ENCODE data around the gene AUTS2. TPM values are rescaled to one million over a fixed set of nuclear protein-coding genes. Genes with fewer than 3 reads are reported as not detected.

Gene AUTS2
- total and polyA plus RNA-seq, 4 donors, result 4.9 to 24.4 (median 7.0) TPM

DNA sequence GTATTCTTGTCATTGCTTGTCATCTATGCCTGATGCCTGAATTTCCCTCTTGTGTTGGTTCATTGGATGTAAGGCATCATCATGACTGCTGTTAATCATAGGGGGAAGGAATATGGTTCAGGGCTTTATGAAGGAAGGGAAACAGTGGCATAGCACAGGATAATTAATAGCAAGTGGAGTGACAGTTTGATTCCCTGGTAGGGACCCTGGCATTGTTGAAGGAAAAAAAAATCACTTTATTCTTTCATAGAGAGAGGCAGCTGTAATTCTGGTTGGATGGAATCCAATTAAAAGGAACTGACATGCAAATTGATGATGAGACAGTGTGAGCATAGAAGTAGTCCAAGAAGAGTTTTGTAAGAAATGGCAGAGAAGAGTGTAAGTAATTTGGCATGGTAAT lies 121.4 kb downstream of the AUTS2 start (continued):
- no peak for TF ChIP-seq FOXA2 (IDR thresholded peaks at IDR 0.05)

DNA sequence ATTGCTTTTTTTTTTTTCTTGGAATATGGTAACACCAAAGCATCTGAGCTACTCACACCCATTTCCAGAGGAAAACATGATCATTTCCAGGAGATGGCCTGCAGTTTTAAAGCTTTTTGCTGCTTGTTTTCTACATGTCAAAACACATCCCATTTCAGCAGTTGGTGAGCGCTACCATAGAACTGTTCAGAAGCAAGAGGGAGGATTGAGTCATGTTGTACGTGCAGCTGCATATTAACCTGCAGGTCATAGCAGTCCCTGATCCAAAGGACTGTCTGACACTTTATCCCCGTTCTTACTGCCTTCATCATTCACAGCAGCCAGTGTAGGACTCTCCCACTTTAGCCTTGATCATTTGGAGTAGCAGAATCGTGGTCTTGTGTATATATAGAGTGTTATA lies 124.6 kb downstream of the AUTS2 start:
- Histone ChIP-seq H3K27me3 (ENCODE audit: control insufficient read depth in 4 of 4, insufficient read depth in 4 of 4, low read length in 3 of 4) (no peaks in the 10 kb centered on the region), H3K4me1 (ENCODE audit: control insufficient read depth in 4 of 4, insufficient read depth in 4 of 4, low read length in 3 of 4) (no peaks in the 10 kb centered on the region), H3K9me3 (ENCODE audit: control insufficient read depth in 4 of 4, low read length in 3 of 4) (peaks cover 0 to 4% (median 0%) of the 10 kb centered on the region in 4 donors), H3K27ac (ENCODE audit: low read depth in 1 of 2, low read length in 2 of 2) (no peak overlapping the region), H3K4me3 (ENCODE audit: low read depth in 1 of 3, low read length in 3 of 3) (no peak overlapping the region), H3K9ac (ENCODE audit: low read depth in 1 of 2, low read length in 2 of 2) (no peak overlapping the region), H3K36me3 (ENCODE audit: control insufficient read depth in 4 of 4, insufficient read depth in 3 of 4, low read depth in 1 of 4, low read length in 3 of 4) (no peaks in the 10 kb centered on the region)
- no peak for DNase-seq (ENCODE audit: low spot score)
- WGBS, result 87% methylated on average over 4 of the region's 4 CpGs
- TF ChIP-seq TAF1 (conservative IDR thresholded peaks at IDR 0.05), result no peak
- TF ChIP-seq JUND (IDR thresholded peaks at IDR 0.05), result no peak
- no peak for TF ChIP-seq FOXA2 (IDR thresholded peaks at IDR 0.05)
- no peak for TF ChIP-seq CTCF (IDR thresholded peaks at IDR 0.05; ENCODE audit: low read depth, low read length, missing input control)
- no peak for TF ChIP-seq RXRA (IDR thresholded peaks at IDR 0.05)
- TF ChIP-seq YY1 (IDR thresholded peaks at IDR 0.05), result no peak
- TF ChIP-seq HNF4A (conservative IDR thresholded peaks at IDR 0.05), result no peak
- no peak for TF ChIP-seq FOXA1 (IDR thresholded peaks at IDR 0.05)
- TF ChIP-seq MAX (IDR thresholded peaks at IDR 0.05), result no peak
- TF ChIP-seq ATF3 (IDR thresholded peaks at IDR 0.05), result no peak
- TF ChIP-seq SP1 (IDR thresholded peaks at IDR 0.05), result no peak

DNA sequence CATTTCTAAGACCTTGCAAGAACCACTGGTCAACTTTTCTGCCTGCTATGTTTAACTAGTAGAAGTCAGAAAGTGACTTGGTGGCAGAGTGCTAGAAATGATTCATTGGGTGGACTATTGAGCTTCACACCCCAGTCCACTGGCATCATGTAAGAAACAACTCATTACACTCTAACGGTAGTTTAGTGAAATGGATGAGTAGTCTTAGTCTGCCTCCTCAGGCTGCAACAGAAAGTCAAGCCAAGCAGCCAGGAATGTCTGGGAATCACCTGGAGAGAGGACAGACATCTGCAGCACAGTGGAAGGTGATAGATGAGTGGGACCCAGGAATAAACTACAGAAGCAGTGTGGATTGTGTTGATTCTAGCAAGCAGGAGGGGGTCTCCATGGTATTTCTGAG lies 125.4 kb downstream of the AUTS2 start:
- no peak for DNase-seq (ENCODE audit: low spot score)
- Histone ChIP-seq H3K9ac (ENCODE audit: low read depth in 1 of 2, low read length in 2 of 2) (no peak overlapping the region), H3K4me1 (ENCODE audit: control insufficient read depth in 4 of 4, insufficient read depth in 4 of 4, low read length in 3 of 4) (no peaks in the 10 kb centered on the region), H3K27ac (ENCODE audit: low read depth in 1 of 2, low read length in 2 of 2) (no peak overlapping the region), H3K36me3 (ENCODE audit: control insufficient read depth in 4 of 4, insufficient read depth in 3 of 4, low read depth in 1 of 4, low read length in 3 of 4) (no peaks in the 10 kb centered on the region), H3K9me3 (ENCODE audit: control insufficient read depth in 4 of 4, low read length in 3 of 4) (peaks cover 0 to 4% (median 0%) of the 10 kb centered on the region in 4 donors), H3K4me3 (ENCODE audit: low read depth in 1 of 3, low read length in 3 of 3) (no peak overlapping the region), H3K27me3 (ENCODE audit: control insufficient read depth in 4 of 4, insufficient read depth in 4 of 4, low read length in 3 of 4) (no peaks in the 10 kb centered on the region)
- TF ChIP-seq, protein P1, sequence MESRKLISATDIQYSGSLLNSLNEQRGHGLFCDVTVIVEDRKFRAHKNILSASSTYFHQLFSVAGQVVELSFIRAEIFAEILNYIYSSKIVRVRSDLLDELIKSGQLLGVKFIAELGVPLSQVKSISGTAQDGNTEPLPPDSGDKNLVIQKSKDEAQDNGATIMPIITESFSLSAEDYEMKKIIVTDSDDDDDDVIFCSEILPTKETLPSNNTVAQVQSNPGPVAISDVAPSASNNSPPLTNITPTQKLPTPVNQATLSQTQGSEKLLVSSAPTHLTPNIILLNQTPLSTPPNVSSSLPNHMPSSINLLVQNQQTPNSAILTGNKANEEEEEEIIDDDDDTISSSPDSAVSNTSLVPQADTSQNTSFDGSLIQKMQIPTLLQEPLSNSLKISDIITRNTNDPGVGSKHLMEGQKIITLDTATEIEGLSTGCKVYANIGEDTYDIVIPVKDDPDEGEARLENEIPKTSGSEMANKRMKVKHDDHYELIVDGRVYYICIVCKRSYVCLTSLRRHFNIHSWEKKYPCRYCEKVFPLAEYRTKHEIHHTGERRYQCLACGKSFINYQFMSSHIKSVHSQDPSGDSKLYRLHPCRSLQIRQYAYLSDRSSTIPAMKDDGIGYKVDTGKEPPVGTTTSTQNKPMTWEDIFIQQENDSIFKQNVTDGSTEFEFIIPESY (IDR thresholded peaks at IDR 0.05), result no peak
- TF ChIP-seq TAF1 (conservative IDR thresholded peaks at IDR 0.05), result no peak
- TF ChIP-seq EGR1 (IDR thresholded peaks at IDR 0.05; ENCODE audit: low read depth in 2 of 2), result no peak
- TF ChIP-seq RAD21 (IDR thresholded peaks at IDR 0.05), result no peak
- no peak for TF ChIP-seq NR2F2 (IDR thresholded peaks at IDR 0.05)
- TF ChIP-seq, protein P2, sequence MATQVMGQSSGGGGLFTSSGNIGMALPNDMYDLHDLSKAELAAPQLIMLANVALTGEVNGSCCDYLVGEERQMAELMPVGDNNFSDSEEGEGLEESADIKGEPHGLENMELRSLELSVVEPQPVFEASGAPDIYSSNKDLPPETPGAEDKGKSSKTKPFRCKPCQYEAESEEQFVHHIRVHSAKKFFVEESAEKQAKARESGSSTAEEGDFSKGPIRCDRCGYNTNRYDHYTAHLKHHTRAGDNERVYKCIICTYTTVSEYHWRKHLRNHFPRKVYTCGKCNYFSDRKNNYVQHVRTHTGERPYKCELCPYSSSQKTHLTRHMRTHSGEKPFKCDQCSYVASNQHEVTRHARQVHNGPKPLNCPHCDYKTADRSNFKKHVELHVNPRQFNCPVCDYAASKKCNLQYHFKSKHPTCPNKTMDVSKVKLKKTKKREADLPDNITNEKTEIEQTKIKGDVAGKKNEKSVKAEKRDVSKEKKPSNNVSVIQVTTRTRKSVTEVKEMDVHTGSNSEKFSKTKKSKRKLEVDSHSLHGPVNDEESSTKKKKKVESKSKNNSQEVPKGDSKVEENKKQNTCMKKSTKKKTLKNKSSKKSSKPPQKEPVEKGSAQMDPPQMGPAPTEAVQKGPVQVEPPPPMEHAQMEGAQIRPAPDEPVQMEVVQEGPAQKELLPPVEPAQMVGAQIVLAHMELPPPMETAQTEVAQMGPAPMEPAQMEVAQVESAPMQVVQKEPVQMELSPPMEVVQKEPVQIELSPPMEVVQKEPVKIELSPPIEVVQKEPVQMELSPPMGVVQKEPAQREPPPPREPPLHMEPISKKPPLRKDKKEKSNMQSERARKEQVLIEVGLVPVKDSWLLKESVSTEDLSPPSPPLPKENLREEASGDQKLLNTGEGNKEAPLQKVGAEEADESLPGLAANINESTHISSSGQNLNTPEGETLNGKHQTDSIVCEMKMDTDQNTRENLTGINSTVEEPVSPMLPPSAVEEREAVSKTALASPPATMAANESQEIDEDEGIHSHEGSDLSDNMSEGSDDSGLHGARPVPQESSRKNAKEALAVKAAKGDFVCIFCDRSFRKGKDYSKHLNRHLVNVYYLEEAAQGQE (IDR thresholded peaks at IDR 0.05), result no peak
- TF ChIP-seq FOXA2 (IDR thresholded peaks at IDR 0.05), result no peak
- no peak for TF ChIP-seq JUND (IDR thresholded peaks at IDR 0.05)
- no peak for TF ChIP-seq GABPA (IDR thresholded peaks at IDR 0.05 in 1 of 2, conservative IDR thresholded peaks at IDR 0.05 in 1 of 2)
- no peak for TF ChIP-seq FOXA1 (IDR thresholded peaks at IDR 0.05)
- no peak for TF ChIP-seq HNF4G (IDR thresholded peaks at IDR 0.05)
- no peak for TF ChIP-seq RXRA (IDR thresholded peaks at IDR 0.05)
- no peak for TF ChIP-seq MAX (IDR thresholded peaks at IDR 0.05)
- no peak for TF ChIP-seq ATF3 (IDR thresholded peaks at IDR 0.05)
- TF ChIP-seq YY1 (IDR thresholded peaks at IDR 0.05), result no peak
- no peak for TF ChIP-seq CTCF (IDR thresholded peaks at IDR 0.05; ENCODE audit: low read depth, low read length, missing input control)
- no peak for TF ChIP-seq HNF4A (conservative IDR thresholded peaks at IDR 0.05)
- TF ChIP-seq SP1 (IDR thresholded peaks at IDR 0.05), result no peak
- 73% methylated on average over 1 of the region's 1 CpG for WGBS
